Activated T-helper 9 cell treated with anti-CD3 and anti-CD28 coated beads, Interleukin-2, amount 50 U/mL, for 16 hours (primary cell): ENCODE results near the gene WDPCP.
"Not testable (repeated sequence)": the region's sequence is repeated elsewhere in the genome, so short reads cannot be mapped to it uniquely, and the experiment has no call there.

Source experiments
- DNase-seq: peaks from one replicate; pipeline ENCODE4 v3.0.0-alpha.2; 2020; ENCODE audit warnings: low read depth

WDPCP gene

GRCh38 chr2:63249161-63249560 is 339.1 kb downstream of the WDPCP start:
- no peak for DNase-seq

GRCh38 chr2:63242747-63243146 is 345.5 kb downstream of the WDPCP start:
- no peak for DNase-seq

- no peak for DNase-seq
Observed at GRCh38 chr2:63225964-63226686, 362.2 kb downstream of the WDPCP start.

- DNase-seq = no peak
Observed at GRCh38 chr2:63218800-63219526, 369.3 kb downstream of the WDPCP start.

- DNase-seq = no peak
Observed at GRCh38 chr2:63195310-63195709, 393.0 kb downstream of the WDPCP start.

- no peak for DNase-seq
Observed at GRCh38 chr2:63194175-63194574, 394.1 kb downstream of the WDPCP start.

GRCh38 chr2:63192889-63193774 is 395.1 kb downstream of the WDPCP start:
- DNase-seq = no peak

- DNase-seq = no peak
Observed at GRCh38 chr2:63192169-63192888, 395.9 kb downstream of the WDPCP start.

- DNase-seq = no peak
Observed at GRCh38 chr2:63189026-63189425, 399.3 kb downstream of the WDPCP start.

GRCh38 chr2:63186331-63186730 is 401.9 kb downstream of the WDPCP start:
- DNase-seq = no peak

- no peak for DNase-seq
Observed at GRCh38 chr2:63163161-63163820, 425.0 kb downstream of the WDPCP start.

- no peak for DNase-seq
Observed at GRCh38 chr2:63159262-63159661, 429.0 kb downstream of the WDPCP start.

- not testable (repeated sequence) for DNase-seq
Observed at GRCh38 chr2:63136683-63137082, 451.6 kb downstream of the WDPCP start.

GRCh38 chr2:63132020-63132419 is 456.3 kb downstream of the WDPCP start:
- DNase-seq = no peak

- no peak for DNase-seq
Observed at GRCh38 chr2:63131196-63131595, 457.1 kb downstream of the WDPCP start.

- no peak for DNase-seq
Observed at GRCh38 chr2:63127594-63127993, 460.7 kb downstream of the WDPCP start.

GRCh38 chr2:63124850-63125249 is 463.4 kb downstream of the WDPCP start:
- DNase-seq = no peak

GRCh38 chr2:63124218-63124617 is 464.1 kb downstream of the WDPCP start:
- no peak for DNase-seq

- DNase-seq = no peak
Observed at GRCh38 chr2:63122921-63123320, 465.4 kb downstream of the WDPCP start.

- no peak for DNase-seq
Observed at GRCh38 chr2:63121055-63121834, 467.0 kb downstream of the WDPCP start.

- no peak for DNase-seq
Observed at GRCh38 chr2:63118821-63119220, 469.5 kb downstream of the WDPCP start.
